ENCODE measurements around the gene ARFGAP1. TPM values are rescaled to one million over a fixed set of nuclear protein-coding genes. Genes with fewer than 3 reads are reported as not detected.

Gene ARFGAP1
- polyA plus RNA-seq, 2 of the 4 experiments (the other 2 are of a cell fraction): 41.0 to 106 TPM

DNA sequence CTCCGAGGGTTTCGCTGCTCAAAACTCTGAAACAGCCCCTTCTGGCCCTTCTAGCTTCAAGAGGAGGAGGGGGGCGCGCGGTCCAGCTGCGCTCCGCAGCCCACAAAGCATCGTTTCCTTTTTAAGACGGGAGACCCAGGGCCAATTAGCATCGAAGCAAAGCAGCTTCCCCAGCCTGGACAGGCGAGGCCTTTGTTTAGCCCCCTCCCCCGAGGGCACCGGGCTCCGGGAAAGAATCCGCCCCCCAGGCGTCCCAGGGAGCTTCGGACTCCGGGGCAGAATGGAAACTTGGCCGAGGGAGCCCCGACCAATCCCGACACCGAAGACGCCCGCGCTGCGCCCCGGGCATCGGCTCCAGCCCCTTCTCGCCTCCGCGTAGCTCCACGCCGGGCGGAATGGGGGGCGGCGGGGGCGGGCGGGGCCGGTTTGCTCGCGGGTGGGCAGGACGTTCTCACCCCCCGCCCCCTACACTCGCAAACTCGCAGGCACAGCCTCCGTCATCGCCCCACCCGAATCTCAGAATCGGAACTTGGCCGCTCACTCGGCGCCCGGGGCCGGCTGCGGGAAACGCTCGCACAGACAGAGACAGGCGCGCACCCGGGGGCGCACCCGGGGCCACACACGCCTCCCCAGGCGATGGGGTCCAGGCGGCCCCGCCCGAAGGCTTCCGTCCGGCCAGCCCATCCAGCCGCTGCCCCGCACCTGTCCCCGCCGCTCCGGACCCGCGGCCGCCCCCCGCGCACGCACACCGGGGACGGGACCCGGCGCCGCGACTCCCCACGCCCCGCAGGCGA lies 19.0 kb upstream of the ARFGAP1 start:
- CTCF ChIA-PET: interaction anchor here (1.5 to 6.9 kb wide), 4 partner anchors 18 to 35 kb away, joined by 8 to 154 read pairs (median 34); partner anchors contain the start of gene BIRC7
- peaks cover 54% of the 10 kb centered on the region for H3K4me1 ChIP-seq
- H3K4me2 ChIP-seq: peak overlapping the region; percentile 90

DNA sequence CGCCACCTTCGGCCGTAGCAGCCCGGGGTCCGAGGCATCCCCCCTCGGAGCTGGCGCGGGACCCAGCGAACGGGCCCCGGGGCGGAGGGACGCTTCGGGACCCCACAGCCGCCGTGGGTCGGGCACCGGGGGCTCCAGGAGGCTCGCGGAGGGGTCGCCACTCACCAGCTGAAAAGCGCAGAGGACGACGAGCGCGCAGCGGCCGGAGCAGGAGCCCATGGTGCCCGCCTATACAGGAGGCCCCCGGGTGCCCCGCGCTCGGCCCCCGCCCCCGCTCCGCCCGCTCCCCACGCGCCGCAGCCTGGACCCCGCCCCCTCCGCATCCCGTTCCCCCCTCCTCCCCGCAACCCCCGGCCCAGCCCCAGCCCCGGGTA lies 18.4 kb upstream of the ARFGAP1 start, which contains the start of gene NKAIN4:
TSS of gene NKAIN4 (minus strand) at position 232 of the 374 bp plus-strand sequence. CDS start at position 219, 13 bp downstream.
- TF ChIP-seq RCOR1 (IDR thresholded peaks at IDR 0.05; ENCODE audit: low read depth, low read length) (no peak), CHD4 (IDR thresholded peaks at IDR 0.05; ENCODE audit: borderline replicate concordance) (no peak), EHMT2 (IDR thresholded peaks at IDR 0.05; ENCODE audit: low read depth) (no peak), RAD21 (conservative IDR thresholded peaks at IDR 0.05 in 1 of 2, IDR thresholded peaks at IDR 0.05 in 1 of 2) (no peak), PHF8 (IDR thresholded peaks at IDR 0.05; ENCODE audit: borderline replicate concordance, low read depth) (no peak), TFCP2L1 (CRISPR knock-in tag; IDR thresholded peaks at IDR 0.05) (no peak), MYC (IDR thresholded peaks at IDR 0.05; ENCODE audit: borderline replicate concordance, low read length) (no peak), RNF2 (IDR thresholded peaks at IDR 0.05; ENCODE audit: borderline replicate concordance, low read depth) (no peak), CEBPB (IDR thresholded peaks at IDR 0.05) (no peak), KDM5A (IDR thresholded peaks at IDR 0.05) (no peak), HEYL (CRISPR knock-in tag; IDR thresholded peaks at IDR 0.05) (no peak), FOXS1 (CRISPR knock-in tag; IDR thresholded peaks at IDR 0.05) (no peak), CBX8 (IDR thresholded peaks at IDR 0.05) (no peak), RFX5 (IDR thresholded peaks at IDR 0.05) (no peak), FOSB (CRISPR knock-in tag; IDR thresholded peaks at IDR 0.05) (no peak)
- TF ChIP-seq, protein P1, sequence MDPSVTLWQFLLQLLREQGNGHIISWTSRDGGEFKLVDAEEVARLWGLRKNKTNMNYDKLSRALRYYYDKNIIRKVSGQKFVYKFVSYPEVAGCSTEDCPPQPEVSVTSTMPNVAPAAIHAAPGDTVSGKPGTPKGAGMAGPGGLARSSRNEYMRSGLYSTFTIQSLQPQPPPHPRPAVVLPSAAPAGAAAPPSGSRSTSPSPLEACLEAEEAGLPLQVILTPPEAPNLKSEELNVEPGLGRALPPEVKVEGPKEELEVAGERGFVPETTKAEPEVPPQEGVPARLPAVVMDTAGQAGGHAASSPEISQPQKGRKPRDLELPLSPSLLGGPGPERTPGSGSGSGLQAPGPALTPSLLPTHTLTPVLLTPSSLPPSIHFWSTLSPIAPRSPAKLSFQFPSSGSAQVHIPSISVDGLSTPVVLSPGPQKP (IDR thresholded peaks at IDR 0.05; ENCODE audit: low read depth, low read length): no peak
- TF ChIP-seq, protein P2, sequence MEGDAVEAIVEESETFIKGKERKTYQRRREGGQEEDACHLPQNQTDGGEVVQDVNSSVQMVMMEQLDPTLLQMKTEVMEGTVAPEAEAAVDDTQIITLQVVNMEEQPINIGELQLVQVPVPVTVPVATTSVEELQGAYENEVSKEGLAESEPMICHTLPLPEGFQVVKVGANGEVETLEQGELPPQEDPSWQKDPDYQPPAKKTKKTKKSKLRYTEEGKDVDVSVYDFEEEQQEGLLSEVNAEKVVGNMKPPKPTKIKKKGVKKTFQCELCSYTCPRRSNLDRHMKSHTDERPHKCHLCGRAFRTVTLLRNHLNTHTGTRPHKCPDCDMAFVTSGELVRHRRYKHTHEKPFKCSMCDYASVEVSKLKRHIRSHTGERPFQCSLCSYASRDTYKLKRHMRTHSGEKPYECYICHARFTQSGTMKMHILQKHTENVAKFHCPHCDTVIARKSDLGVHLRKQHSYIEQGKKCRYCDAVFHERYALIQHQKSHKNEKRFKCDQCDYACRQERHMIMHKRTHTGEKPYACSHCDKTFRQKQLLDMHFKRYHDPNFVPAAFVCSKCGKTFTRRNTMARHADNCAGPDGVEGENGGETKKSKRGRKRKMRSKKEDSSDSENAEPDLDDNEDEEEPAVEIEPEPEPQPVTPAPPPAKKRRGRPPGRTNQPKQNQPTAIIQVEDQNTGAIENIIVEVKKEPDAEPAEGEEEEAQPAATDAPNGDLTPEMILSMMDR (IDR thresholded peaks at IDR 0.05): no peak
- TF ChIP-seq, protein P3, sequence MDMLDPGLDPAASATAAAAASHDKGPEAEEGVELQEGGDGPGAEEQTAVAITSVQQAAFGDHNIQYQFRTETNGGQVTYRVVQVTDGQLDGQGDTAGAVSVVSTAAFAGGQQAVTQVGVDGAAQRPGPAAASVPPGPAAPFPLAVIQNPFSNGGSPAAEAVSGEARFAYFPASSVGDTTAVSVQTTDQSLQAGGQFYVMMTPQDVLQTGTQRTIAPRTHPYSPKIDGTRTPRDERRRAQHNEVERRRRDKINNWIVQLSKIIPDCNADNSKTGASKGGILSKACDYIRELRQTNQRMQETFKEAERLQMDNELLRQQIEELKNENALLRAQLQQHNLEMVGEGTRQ (IDR thresholded peaks at IDR 0.05): no peak
- FAIRE-seq (no peak), ATAC-seq (no peak), DNase-seq (ENCODE audit: low read depth in 1 of 2, low spot score in 1 of 2) (no peak)
- no CpG with 5 or more reads among the region's 46 CpGs for WGBS (ENCODE audit: missing lambda C conversion rate)
- H3K4me1 ChIP-seq: peaks cover 48% of the 10 kb centered on the region
- peak within 1 kb of the TSS; percentile 50 for H3K4me3 ChIP-seq
- no peaks in the 10 kb centered on the region for H3K9me3 ChIP-seq
- CTCF ChIA-PET: interaction anchor here (0.8 to 6.9 kb wide), 6 partner anchors 17 to 70 kb away, joined by 3 to 154 read pairs (median 7); partner anchors contain the start of gene BIRC7
- H3K4me2 ChIP-seq: peak within 1 kb of the TSS; percentile 90
- peak within 1 kb of the TSS; percentile 67 to 94 for H3K27ac ChIP-seq
- POLR2A ChIA-PET: no interaction called here

More for the DNA sequence above, 19.0 kb upstream of the ARFGAP1 start:
- DNase-seq (ENCODE audit: low read depth in 1 of 2, low spot score in 1 of 2) (peak in 1 of 2 experiments; percentile 45), ATAC-seq (peak; percentile 7 to 41; a peak in 3 of 6 replicates), FAIRE-seq (no peak)
- TF ChIP-seq JUN (IDR thresholded peaks at IDR 0.05): peak in 1 of 2 experiments; percentile 24; a peak in 1 of 5 replicates
- TF ChIP-seq, protein P4, sequence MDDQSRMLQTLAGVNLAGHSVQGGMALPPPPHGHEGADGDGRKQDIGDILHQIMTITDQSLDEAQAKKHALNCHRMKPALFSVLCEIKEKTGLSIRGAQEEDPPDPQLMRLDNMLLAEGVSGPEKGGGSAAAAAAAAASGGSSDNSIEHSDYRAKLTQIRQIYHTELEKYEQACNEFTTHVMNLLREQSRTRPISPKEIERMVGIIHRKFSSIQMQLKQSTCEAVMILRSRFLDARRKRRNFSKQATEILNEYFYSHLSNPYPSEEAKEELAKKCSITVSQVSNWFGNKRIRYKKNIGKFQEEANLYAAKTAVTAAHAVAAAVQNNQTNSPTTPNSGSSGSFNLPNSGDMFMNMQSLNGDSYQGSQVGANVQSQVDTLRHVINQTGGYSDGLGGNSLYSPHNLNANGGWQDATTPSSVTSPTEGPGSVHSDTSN (IDR thresholded peaks at IDR 0.05): no peak
- H3K27ac ChIP-seq: peak overlapping the region; percentile 67 to 94
- POLR2A ChIA-PET: interaction anchor here (1.1 kb wide), 1 partner anchor 30 kb away, joined by 5 read pairs; no protein-coding TSS in a partner anchor
- 19% methylated on average over 47 of the region's 89 CpGs for WGBS (ENCODE audit: missing lambda C conversion rate)
- H3K9me3 ChIP-seq: no peaks in the 10 kb centered on the region
- peak overlapping the region; percentile 50 for H3K4me3 ChIP-seq
